ENCODE data around the gene SLC43A3.

The SLC43A3 gene
- total RNA-seq: 14.0 to 14.8 reads per million in 2 donors

DNA sequence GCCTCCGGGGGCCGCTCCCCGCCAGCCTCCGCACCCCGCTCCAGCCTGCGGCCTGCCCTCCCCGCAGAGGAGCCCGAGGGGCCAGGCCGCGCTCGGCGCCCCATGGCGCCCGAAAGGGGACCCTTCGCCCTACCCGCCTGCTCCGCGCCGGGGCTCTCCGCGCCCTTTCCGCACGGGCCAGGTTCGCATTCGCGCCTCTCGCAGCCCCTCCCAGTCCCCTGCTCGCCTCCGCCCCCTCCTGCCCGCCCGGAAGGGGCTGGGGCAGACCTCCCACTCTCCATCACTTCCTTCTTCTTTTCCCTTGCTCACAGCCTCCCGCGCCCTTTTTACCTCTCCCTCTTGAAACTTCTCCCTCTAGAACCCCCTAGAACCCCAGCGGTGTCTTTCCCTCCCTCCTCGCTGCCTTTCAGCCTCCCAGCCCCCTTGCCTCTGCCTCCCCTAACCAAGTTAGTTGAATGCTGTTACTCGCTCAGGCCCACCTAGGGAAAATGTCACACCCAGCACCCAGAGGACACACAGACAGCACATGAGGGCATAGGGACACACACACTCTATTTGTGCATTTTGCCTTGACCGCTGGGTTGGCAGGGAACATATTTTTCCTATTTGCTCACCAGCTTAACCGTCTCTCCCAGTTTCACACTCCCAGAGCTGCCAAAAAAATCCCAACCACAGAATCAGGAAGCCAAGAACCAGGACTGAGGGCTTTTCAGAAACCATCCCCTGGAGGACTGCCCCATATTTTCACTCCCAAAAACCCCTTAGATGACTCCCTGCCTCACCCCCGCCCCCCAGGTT is at the start of gene SLC43A3:
TSS of gene SLC43A3 (minus strand) at position 193 of the 798 bp plus-strand sequence. CDS start 949 bp downstream, outside the sequence.
- DNase-seq: peak; percentile 59

DNA sequence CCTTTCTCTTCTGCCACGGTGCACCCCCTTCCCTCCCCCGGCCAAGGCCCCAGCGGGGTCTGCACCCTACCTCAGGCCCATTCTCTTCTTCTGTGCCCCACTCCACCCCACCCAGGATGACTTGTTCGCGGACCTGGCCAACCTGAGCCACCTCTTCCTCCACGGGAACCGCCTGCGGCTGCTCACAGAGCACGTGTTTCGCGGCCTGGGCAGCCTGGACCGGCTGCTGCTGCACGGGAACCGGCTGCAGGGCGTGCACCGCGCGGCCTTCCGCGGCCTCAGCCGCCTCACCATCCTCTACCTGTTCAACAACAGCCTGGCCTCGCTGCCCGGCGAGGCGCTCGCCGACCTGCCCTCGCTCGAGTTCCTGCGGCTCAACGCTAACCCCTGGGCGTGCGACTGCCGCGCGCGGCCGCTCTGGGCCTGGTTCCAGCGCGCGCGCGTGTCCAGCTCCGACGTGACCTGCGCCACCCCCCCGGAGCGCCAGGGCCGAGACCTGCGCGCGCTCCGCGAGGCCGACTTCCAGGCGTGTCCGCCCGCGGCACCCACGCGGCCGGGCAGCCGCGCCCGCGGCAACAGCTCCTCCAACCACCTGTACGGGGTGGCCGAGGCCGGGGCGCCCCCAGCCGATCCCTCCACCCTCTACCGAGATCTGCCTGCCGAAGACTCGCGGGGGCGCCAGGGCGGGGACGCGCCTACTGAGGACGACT is 49.3 kb upstream of the SLC43A3 start:
- DNase-seq: no peak

DNA sequence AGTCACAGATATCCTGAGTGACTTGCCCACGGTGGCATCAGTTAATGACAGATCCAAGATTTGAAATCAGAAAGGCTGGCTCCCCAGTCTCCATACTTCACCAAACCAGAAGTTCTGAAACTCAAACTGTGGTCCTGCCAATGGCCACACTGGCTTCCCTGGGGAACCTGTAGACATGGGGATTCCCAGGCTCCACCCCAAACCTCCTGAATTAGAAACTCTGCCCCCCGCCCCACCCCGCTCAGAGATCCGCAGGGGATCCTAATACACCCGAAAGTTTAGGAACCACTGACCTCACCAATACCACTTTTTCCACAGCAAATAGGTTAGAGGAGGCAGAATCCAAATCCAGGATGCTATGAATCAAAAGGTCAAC is 48.7 kb upstream of the SLC43A3 start:
- no peak for DNase-seq

- DNase-seq: no peak
These were observed 48.3 kb upstream of the SLC43A3 start for GRCh38 chr11:57475191-57475590.

GRCh38 chr11:57474803-57475115 is 47.8 kb upstream of the SLC43A3 start:
- DNase-seq: no peak

DNA sequence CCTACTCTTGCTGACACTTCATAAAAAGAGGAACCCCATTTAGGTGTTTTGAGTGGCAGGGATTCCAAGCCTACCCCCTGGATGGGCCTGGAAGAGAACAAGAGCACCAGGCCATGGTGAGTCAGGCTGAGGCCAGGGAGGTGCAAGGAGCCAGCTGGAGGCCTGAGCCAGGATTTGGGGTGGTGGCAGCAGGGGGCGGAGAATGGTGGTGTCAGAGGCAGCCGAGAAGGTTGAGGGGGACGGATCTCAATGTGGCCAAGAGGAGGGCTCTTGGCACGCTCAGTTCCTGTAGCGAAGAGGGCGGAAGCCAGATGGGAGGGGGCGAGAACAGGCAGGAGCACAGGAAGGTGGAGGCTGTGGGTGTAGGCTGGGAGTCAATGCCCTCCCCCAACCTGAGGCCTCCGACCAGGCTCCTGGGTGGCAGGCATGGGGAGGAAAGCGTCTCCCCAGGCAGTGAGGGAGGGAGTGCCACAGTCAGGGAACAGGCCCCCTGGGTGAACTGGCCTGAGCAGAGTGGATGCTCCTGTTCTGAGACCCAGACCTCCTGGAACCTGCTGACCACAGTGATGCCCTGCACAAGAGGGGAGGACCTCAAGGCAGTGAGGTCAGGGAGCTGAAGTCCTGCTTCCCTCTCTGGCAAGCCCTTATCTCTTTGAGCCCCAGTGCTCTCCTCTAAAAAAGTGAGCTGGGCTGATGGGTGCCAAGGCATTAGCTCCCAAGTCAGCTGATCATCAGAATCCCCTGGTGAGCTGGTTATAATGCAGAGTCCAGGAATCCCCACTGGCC is 47.3 kb upstream of the SLC43A3 start:
- DNase-seq: no peak

DNA sequence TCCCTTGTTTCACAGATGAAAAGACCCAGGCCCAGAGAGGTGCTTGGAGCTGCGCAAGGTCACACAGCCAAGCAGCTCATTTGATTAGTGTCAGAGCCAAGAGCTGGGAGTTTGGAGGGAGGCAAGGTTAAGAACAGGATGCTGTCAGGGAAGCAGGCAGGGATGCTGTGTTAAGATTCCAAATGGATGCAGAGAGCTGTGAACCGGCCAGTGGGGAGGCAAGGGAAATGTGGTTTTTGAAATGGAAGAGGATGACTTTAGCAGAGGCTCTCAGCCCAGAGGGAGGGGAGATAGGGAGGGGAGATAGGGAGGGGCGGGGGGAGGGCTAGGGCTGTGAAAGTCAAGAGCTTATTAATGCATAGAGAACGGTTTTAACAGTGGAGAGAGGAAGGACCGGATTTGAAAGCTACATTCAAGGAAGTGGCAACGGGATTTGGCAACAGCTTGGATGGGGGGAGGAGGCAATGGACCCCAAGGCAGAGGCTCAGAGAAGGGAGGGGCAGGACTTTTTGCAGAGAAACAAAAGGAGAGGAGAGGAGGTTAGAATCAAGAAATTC is 46.4 kb upstream of the SLC43A3 start:
- DNase-seq: no peak

DNA sequence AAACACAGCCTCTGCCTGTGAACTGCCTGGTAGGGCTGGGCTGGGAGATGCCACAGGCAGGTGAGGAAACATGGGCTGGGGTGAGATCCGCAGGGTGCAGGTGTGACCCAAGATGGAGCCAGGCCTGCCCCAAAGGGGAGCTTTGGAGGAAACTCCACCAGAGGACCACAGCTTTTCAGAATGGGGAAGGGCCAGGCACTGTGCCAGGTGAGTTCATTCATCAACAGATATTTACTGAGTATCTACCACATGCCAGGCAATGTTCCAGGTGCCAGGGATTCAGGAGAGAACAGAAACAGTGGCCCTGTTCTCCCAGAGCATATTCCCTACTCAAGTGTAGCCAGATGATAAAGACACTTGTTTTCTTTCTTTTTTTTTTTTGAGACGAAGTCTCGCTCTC is 44.6 kb upstream of the SLC43A3 start:
- no peak for DNase-seq

GRCh38 chr11:57469268-57469667 is 42.3 kb upstream of the SLC43A3 start:
- no peak for DNase-seq

DNA sequence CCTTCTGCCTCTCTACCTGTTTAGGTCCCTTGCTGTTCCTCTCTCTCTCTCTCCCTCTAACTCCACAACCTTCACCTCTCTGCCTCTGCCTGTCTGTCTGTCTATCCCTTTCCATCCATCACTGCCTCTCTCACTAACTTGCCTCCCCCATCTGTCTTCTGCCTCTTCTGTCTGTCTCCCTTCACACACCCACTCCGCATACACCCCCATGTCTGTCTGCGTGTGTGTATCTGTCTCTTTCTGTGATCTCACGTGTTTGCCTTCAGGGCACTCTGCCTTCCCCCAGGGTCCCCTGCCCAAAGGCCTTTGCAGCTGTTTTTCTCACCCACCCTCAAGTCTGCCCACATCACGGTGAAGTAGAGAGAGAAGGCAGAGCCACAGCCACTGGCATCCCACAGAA is 41.4 kb upstream of the SLC43A3 start:
- DNase-seq: no peak

- DNase-seq: no peak
These were observed 40.7 kb upstream of the SLC43A3 start for GRCh38 chr11:57467508-57468157.

DNA sequence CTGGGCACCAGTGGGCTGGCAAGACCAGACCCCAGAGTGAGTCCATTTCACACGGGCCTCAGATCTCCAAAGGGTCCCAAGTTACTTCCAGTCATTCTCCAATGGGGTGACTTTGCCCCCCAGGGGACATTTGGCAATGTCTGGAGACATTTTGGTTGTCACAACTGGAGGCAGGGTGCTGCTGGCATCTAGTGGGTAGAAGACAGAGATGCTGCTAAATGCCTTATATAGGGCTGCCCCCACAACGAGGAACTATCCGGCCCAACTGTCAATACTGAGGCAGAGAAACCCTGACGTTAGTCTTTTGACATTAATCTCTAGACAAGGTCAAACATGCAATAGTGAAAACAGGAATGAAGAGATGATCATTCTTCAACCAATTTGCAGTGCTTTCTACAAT is 39.8 kb upstream of the SLC43A3 start:
- no peak for DNase-seq

DNA sequence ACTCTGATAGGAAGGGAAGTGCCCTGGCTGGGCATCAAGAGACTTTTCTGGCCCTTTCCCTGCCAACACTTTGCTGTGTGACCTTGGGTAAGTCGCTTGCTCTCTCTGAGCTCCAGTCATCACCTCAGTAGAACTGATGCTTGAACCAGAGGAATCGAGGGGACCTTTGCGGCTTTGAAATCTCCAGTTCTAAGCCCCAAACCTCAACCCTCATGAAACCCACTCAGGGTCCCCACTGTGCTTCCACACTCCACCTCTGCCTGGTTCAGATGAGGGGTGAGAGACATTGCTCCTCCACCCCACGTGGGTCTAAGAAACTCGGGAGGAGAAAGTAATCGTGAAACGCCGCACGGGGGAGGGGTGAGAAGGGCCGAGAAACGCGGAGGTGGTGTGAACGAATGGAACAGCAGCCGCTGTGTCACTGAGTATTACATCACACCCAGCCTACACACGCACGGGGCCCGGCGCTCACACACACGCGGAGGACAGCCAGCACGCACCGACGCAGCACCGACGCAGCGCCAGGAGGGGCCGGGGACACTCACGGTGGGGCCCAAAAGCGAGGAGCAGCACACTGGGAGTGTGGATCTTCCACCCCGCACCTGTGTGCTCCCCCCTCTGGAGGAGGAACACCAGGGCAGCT is 37.7 kb upstream of the SLC43A3 start:
- DNase-seq: no peak

GRCh38 chr11:57463671-57464538 is 37.0 kb upstream of the SLC43A3 start:
- DNase-seq: no peak

GRCh38 chr11:57462597-57462996 is 35.7 kb upstream of the SLC43A3 start:
- DNase-seq: no peak

- DNase-seq: no peak
These were observed 35.0 kb upstream of the SLC43A3 start for GRCh38 chr11:57461841-57462489.

GRCh38 chr11:57460758-57461749 is 34.1 kb upstream of the SLC43A3 start:
- DNase-seq: no peak

DNA sequence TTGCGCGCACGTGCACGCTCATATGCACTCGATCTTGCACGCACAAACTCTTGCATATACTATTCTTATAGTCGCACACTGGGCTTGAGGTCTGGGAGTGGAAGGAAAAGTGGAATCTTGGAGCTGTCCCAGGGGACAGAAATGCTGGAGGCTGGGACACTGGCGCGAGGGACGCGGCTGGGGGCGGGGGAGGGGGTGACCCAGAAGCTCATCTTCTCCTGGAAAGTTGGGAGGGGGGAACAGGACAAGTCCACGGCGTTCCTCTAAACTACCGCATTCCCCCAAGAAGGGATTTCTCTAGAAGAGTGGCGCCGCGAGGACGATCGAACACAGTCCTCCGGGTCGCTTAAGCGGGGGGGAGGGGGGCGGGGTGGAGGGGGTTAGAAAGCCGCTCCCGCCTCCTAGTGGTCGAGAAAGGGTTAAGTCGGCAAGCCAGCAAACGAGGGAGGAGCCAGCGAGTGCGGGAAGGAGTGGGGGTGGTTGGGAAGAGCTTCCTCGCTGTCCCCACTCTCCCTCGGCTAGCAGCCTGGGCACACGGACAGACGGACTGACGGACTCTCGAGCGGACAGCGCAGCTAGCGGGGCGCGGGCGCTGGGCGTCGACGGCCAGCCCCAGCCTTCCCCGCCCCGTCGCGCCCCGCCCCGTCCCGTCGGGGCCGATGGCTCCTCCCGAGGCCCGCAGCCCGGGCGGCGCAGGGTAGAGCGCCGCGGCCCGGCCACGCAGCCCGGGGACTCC is 33.3 kb upstream of the SLC43A3 start, which contains the start of gene RTN4RL2:
TSS of gene RTN4RL2 (plus strand) at position 507 of the 736 bp plus-strand sequence. CDS start 338 bp downstream, outside the sequence.
- DNase-seq: no peak
